Activated gamma-delta T cell treated with anti-CD3 and anti-CD28 coated beads, Interleukin-2, amount 50 U/mL, for 16 hours (primary cell): ENCODE measurements around the gene LCN10.
"Not testable (repeated sequence)": the region's sequence is repeated elsewhere in the genome, so short reads cannot be mapped to it uniquely, and the experiment has no call there.

ENCODE experiments used
- DNase-seq: peaks from one replicate; pipeline ENCODE4 v3.0.0-alpha.2; 2020; ENCODE audit warnings: low read depth

Gene LCN10

DNA sequence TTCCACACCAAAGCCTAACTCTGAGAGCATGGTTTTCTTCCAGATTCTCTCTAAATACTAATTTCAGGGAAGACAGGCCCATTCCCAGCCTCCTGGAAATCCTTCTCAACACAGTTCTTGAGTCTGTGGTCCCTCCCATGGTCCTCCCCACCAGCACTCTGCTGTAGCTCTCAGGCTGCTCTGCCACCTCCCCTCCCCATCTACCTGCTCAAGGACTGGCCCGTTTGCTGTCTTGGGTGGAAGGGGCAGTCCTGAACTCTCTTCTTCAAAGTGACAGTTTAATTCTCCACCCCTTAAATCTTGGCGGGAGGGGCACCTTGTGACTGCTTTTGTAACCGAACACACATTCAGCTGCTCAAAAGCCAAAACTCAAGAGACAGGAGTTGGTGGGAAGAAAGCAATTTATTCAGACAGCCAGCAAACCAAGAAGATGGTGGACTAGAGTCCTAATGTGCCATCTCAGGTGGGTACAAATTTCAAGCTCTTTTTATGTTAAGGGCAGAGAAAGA lies 29.2 kb upstream of the LCN10 start:
- DNase-seq = no peak

DNA sequence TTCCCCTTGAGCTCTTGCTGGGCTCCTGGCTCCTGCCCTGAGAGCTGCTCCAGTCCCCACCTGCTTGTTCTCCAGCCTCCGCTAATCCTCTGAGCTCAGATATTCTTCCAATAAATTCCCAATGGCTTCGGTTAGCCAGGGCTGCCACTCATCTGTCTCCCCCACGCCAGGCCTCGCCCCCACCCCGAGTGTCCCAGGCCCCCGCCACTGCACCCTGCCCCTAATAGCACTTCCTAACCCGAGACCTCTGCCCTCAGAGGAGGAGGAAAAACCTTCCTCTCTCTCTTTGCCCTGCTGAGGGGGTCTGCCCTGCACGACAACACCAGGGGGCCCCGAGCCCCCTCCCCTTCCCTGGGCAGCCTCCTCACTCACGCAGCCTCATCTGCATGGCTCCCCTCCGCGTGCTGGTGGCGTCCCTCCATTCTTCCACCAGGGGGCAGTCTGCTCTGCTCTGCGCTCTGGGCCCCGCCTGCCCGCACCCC lies 27.0 kb upstream of the LCN10 start:
- DNase-seq = peak; percentile 27

DNA sequence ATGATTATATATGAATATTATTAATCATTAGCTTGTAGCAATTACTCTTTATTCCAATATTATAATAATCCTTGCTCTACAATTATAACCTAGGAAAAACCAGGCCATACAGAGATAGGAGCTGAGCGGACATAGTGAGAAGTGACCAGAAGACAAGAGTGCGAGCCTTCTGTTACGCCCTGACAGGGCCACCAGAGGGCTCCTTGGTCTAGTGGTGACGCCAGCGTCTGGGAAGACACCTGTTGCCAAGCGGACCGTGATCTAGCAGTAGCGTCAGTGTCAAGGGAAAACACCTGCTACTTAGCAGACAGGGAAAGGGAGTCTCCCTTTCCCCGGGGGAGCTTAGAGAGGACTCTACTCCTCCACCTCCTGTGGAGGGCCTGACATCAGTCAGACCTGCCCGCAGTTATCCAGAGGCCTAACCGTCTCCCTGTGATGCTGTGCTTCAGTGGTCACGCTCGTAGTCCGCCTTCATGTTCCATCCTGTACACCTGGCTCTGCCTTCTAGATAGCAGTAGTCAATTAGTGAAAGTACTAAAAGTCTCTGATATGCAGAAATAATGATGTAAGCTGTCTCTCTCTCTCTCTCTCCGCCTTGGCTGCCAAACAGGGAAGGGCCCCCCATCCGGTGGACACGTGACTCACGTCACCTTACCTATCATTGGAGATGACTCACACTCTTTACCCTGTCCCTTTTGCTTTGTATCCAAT lies 23.8 kb upstream of the LCN10 start:
- not testable (repeated sequence) for DNase-seq

DNA sequence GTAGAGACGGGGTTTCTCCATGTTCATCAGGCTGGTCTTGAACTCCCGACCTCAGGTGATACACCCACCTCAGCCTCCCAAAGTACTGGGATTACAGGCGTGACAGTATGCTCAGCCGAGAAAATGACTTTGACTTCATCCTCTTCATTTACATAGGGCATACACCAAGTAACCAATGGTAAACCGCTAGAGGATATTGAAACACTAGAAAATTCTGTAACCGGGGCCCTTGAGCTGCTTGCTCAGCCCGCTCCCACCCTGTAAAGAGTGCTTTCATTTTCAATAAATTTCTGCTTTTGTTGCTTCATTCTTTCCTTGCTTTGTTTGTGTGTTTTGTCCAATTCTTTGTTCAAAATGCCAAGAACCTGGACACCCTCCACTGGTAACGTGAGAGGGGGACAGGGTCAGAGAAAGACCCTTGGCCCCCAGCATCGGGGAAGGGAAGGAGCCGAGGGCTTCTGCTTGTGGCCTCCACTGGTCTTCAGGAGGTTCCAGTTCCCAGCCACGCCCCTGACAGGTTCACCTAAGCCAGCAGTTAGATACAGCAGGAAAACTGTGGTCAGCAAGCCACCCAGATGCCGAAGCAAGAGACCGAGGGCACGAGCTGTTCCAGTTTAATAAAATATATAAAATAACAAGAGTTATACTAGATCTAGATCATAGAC lies 23.1 kb upstream of the LCN10 start:
- DNase-seq = not testable (repeated sequence)

DNA sequence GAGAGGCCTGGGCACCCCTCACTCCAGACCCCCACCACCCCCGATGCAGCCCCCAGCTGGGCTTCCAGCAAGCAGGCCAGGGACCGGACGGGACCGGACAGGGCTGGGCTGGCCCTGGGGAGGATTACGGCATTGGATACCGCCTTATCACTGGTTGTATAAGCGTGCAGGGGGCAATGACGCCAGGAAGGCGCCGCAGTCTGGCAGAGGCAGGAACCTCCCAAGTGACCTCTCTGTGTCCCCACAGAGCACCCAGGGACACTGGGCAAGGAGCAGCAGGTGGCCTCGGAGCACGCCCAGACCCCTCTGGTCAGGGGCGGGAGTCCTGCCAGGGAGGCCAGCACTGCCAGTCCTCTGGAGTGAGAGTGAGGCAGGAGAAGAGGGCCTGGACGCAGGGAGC lies 22.3 kb upstream of the LCN10 start:
- no peak for DNase-seq

DNA sequence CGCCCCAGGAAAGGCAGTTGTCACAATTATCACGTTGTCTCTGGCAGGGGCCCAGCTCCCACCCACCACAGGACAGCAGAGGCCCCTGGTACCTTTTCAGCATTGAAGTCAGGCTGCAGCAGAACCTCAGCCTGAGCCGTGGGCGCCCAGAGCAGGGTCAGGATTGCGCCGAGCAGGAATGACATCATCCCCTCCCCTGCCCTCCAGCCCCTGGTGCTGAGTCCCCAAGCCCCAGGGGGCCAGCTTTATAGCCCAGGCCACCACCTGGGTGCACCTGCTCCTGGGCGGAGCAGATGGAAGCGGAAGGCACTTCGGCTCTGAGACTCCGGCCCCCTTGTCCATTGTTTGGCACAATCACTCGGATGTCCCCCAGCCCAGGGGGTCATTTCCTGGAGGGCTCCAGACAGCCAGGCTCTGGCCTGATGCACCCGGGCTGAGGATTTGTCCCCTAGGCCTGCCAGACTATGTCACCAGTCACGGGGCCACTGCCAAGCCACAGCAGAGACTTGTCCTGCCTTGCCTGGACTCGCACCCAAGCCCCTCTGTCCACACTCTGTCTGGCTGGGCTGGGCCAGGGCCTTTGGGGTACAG lies 21.7 kb upstream of the LCN10 start, which contains the start of gene LCN15:
Gene LCN15, minus strand, starts transcription at position 218 of the 591 bp plus-strand sequence. Its CDS starts 30 bp downstream, at position 188.
- no peak for DNase-seq

DNA sequence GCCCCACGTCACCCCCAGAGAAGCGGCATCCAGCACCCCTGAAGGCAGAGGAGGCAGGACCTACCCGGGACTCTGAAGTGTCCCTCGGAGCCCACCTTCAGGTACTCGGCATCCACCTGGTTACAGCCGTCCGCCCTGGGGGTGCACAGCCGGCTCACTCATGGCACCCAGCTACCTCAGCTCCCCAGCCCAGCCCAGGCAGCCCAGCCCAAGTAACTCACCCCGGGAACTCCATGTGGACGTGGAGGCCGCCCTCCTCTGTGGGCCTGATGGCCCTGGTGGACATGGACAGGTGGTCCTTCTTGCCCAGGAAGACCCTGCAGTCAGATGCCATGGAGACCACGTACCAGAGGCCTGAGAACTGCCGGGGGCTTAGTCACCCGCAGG lies 20.9 kb upstream of the LCN10 start:
- DNase-seq = no peak

DNA sequence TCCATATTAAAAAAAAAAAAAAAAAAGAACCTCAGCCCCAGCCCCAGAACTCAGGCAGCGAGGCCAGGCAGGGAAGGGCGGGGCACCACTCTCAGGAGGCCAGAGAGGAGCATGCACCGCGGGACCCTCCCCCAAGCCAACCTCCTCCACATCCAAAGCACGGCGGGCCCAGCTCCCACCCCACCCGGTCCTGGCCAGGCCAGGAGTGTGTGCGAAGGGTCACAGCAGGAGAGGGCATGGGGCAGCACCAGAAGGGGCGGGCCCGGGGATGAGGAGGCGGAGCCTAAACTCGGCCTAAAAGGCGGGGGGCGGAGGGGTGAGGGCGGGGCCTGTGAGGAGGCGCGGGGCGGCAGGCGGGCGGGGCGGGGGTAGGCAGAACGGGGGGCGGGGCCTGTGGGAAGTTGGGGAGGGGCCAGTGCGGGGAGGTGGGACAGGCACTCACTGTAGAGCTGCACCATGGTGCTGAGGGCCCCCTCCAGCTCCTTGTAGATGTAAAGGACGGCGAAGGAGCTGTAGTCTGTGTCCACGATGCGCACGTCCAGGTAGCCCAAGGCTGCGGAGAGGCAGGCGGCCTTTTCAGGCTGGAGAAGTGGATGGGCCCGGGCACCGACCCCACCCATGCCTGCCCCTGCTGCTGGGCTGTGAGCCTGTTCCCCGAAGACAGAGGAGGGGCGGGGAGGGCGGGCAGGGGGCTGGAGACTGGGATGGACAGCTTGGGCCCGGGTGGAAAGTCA lies 20.3 kb upstream of the LCN10 start:
- DNase-seq = no peak

DNA sequence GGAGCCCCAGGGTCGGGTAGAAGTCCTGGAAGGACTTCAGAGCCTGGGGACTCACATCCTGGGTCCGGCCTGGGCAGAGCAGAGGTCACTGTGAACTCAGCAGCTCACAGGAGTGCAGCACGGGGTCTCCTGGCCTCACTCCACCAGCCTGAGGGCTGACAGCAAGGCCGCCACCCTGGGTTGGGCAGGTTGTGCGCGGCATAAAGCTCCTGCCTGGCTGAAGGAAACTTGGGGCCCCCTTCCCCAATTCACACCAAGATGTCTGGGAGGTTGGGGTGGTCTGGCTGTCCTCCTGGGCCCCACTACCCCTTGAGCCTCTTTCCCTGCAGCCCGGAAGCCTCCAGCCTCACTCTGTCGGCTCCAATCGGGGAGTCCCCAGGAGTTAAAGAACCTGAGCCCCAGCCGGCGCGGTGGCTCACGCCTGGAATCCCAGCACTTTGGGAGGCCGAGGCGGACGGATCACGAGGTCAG lies 19.5 kb upstream of the LCN10 start:
- no peak for DNase-seq

DNA sequence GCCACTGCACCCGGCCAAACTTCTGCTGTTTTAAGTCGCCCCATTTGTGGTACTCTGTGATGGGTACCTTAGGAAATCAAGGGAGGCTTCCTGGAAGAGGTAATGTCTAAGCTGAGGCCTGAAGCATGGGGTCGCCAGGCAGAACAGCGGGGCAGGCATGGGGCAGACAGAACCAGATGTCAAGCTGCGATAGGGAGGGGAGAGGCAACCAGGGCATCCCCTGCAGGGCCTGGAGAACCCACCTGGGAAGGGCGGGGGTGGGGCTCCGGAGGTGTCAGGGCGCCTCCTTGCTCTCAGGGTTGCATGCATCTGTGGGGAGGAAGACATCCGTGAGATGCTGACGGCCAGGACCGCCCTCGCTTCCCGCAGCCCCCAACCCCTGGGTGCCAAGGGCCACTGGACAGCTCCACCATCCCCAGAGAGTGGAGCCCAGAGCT lies 18.8 kb upstream of the LCN10 start:
- DNase-seq = no peak

DNA sequence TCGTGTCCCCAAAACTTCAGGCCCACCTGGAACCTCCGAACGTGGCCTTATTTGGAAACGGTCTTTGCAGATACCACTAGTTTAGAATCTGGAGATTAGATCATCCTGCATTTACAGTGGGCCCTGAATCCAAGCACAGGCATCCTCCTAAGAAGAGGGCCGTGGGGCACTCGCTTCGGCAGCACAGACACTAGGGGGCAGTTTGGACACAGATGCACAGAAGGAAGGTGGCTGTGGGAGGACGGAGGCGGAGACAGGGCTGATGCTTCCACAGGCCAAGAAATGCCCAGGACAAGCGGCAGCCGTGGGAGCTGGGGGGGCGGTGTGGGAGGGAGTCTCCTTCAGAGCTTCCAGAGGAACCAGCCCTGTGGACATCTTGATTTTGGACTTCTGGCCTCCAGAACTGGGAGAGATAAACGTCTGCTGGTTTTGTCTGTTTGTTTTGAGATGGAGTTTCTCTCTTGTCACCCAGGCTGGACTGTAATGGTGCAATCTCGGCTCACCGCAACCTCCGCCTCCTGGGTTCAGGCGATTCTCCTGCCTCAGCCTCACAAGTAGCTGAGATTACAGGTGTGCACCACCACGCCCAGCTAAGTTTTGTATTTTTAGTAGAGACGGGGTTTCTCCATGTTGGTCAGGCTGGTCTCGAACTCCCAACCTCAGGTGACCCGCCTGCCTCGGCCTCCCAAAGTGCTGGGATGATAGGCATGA lies 18.2 kb upstream of the LCN10 start:
- not testable (repeated sequence) for DNase-seq

DNA sequence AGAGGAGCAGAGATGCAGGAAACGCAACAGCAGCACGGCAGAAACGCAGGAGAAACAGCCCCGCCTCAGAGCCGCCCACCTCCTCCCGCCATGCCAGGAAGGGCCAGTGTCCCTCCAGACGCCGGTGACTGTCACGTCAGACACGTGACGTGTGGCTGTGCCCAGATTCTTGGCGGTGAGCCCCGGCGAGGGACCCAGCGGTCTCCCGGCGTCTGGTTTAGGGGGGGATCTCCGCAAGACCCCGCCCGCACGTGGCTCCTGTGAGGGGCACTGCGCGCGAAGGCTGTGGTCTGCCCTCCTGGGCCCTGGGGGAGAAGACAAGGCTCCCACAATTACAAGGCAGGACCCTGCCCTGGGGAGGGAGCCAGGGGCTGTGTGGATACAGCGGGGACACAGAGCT lies 17.7 kb upstream of the LCN10 start:
- no peak for DNase-seq

DNA sequence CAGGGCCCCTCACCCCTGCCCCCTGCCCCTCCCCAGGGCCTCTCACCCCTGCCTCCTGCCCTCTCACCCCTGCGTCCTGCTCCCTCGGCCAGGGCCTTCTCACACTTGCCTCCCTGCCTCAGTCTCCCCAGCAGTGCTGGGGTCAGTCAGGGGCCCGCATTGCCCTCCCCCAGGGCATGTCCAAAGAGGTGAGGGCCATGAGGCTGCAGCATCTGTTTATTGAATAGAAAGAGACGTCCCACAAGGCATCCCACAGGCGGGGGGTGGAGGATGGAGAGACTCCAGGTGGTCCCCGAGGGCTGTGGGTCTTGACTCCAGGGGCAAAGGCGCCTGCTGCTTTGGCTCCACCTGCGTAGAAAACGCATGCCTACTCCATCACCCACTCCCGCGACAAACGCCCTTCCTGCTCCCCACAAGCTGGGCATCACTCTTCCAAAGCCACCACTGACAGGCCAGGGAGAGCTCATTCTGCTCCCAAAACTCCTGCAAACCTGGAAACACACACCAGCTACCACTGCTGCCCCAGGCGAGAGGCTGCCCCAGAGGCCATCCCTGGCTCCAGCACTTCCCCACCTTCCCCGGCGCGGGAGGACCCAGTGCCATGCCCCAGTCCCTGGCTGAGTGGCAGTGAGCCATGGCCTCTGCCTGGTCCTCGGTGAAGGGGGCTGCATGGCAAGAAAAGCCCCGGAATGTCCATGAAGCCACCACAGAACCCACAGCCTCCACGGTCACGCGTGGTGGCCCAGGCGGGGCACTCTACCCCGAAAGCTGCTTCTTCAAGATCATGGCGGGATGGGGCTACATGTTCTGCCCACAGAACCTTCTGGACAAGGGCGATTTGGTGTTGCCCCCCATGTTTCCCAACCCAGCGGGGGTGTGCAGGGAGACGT lies 16.9 kb upstream of the LCN10 start:
- DNase-seq = no peak

DNA sequence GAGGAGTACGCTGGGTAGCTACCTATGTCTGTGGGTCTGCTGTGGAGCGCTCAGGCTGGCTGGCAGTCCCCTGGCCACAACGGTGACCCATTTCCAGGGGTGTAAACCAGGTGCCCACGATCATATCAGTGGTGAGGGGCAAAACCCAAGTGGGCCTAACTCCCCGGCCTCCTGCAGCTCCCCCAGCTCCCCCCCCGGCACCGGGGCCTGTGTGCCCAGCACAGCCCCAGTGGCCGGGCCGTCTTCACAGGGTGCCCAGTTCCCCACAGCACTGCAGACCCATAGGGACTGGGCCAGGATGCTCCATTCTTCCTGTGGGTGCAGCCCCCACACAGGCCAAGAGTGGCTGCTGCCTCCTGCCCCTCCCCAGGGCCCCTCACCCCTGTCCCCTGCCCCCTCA lies 16.3 kb upstream of the LCN10 start:
- DNase-seq = no peak

DNA sequence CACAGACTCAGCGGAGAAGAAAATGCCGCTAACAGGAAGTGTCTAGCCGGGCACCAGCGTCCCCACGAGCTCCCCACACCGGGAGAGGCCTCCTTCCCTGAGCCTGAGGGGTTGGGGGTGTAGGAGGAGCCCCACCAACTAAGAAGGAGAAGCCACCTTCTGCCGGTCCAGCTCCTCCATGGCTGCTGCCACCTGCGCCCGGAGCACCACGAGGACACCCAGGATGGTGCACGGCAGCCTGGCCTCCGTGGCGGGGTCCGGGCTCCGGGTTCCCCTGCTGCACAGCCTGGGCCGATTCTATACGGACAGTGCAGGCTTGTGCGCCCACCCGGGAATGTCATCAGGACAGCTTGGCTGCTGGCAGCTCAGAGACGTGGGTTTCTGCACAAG lies 15.0 kb upstream of the LCN10 start:
- DNase-seq = no peak

DNA sequence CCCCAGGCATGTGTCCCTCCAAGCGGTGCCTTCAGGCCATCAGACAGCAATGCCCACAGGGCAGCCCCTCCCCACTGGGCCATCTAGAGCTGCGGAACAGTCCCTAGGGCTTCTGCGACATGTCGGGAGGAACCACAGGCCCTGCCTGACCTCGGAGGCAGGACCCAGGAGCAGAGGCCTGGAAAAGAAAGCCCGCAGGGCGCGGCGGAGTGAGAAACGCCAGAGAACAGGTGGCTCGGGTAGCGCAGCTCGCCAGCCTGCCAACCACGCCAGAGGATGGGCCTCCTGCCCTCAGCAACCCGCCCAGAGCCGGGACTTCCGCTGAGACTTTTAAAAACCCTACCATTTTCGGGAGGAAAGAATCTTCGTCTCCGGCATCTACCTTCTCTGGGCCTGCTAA lies 14.6 kb upstream of the LCN10 start:
- DNase-seq = no peak

DNA sequence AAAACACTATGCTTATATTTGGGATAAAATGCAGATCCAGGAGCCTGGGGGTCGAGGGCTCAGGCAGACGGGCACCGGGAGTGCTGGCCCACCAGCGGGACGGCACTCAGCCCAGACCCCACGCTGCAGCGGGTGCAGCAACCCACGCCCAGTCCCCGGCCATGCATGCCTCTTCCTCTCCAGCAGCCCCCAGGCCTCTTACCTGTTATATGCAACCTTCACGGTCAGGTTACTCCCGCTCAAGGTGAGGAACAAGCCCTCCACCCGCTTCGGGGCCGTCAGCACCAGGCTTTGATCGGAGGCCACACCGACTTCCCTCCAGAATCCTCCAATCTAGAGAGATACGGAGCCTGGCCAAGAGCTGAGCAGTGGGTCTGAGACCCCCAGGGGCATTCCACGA lies 14.1 kb upstream of the LCN10 start:
- DNase-seq = no peak

DNA sequence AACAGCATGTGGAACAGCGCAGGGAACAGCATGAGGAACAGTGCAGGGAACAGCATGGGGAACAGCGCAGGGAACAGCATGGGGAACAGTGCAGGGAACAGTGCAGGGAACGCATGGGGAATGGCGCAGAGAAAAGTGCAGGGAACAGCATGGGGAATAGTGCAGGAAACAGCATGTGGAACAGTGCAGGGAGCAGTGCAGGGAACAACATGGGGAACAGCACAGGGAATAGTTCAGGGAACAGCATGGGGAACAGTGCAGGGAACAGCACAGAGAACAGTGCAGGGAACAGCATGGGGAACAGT lies 13.3 kb upstream of the LCN10 start:
- DNase-seq = no peak

DNA sequence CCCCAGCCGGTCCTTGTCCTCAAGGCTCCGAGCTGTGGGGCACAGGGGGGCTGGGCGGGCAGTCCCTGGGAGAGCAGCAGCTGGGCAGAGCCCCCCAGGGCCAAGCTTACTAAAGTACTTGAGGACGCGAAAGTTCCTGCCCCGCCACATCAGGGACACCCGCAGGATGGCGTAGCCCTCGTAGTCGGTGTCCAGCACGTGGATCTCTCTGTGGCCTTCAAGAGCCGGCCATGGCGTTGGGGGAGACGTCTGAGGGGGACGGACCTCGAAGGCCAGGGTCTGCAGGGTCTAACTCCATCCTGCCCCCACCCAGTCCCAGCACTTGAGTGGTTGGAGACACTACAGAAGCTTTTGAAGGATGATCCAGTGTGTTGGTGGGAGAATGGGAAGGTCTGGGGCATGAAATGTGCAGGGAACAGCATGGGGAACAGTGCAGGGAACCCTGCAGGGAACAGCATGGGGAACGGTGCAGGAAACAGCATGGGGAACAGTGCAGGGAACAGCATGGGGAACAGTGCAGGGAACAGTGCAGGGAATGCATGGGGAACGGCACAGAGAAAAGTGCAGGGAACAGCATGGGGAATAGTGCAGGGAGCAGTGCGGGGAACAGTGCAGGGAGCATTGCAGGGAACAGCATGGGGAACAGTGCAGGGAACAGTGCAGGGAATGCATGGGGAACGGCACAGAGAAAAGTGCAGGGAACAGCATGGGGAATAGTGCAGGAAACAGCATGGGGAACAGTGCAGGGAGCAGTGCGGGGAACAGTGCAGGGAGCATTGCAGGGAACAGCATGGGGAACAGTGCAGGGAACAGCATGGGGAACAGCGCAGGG lies 12.8 kb upstream of the LCN10 start:
- not testable (repeated sequence) for DNase-seq
